SHP77 (cell line): ENCODE results near the gene BGN.

Experiments
- DNase-seq, 2 experiments: peaks; one replicate each; lab custom pipeline; 2025; lab: John Stamatoyannopoulos, UW

Gene BGN

GRCh38 chrX:153482376-153483015 lies 12.3 kb upstream of the BGN start:
- DNase-seq, result no peak

- DNase-seq, result no peak
Observed at GRCh38 chrX:153485396-153486080, 9.2 kb upstream of the BGN start.

- no peak for DNase-seq
Observed at GRCh38 chrX:153486171-153486570, 8.6 kb upstream of the BGN start.

- DNase-seq, result no peak
Observed at GRCh38 chrX:153487590-153488071, 7.1 kb upstream of the BGN start.

- no peak for DNase-seq
Observed at GRCh38 chrX:153488231-153488914, 6.4 kb upstream of the BGN start.

- no peak for DNase-seq
Observed at GRCh38 chrX:153490217-153490930, 4.4 kb upstream of the BGN start.

- DNase-seq, result no peak
Observed at GRCh38 chrX:153491351-153491914, 3.3 kb upstream of the BGN start.

- no peak for DNase-seq
Observed at GRCh38 chrX:153491918-153492317, 2.9 kb upstream of the BGN start.

GRCh38 chrX:153492543-153492942 lies 2.2 kb upstream of the BGN start:
- DNase-seq, result no peak

- no peak for DNase-seq
Observed at GRCh38 chrX:153493085-153493484, 1.7 kb upstream of the BGN start.

- no peak for DNase-seq
Observed at GRCh38 chrX:153494061-153494460, 719 bp upstream of the BGN start.

- DNase-seq, result no peak
Observed at GRCh38 chrX:153495362-153495751, 577 bp downstream of the BGN start.

GRCh38 chrX:153495903-153496589 lies 1.3 kb downstream of the BGN start:
- DNase-seq, result no peak

- DNase-seq, result no peak
Observed at GRCh38 chrX:153496590-153496959, 1.8 kb downstream of the BGN start.

GRCh38 chrX:153498453-153498852 lies 3.7 kb downstream of the BGN start:
- DNase-seq, result no peak

- DNase-seq, result no peak
Observed at GRCh38 chrX:153499341-153499740, 4.6 kb downstream of the BGN start.

GRCh38 chrX:153499876-153500275 lies 5.1 kb downstream of the BGN start:
- DNase-seq, result no peak

- no peak for DNase-seq
Observed at GRCh38 chrX:153500676-153501280, 6.0 kb downstream of the BGN start.

GRCh38 chrX:153501530-153501929 lies 6.8 kb downstream of the BGN start:
- DNase-seq, result no peak

- no peak for DNase-seq
Observed at GRCh38 chrX:153502131-153502530, 7.4 kb downstream of the BGN start.

GRCh38 chrX:153502796-153503195 lies 8.0 kb downstream of the BGN start:
- DNase-seq, result no peak
